K562 (cell line): ENCODE measurements around the gene GLIS1. TPM values are rescaled to one million over a fixed set of nuclear protein-coding genes. Genes with fewer than 3 reads are reported as not detected.

ENCODE experiments used
- CREM ChIP-seq: IDR thresholded peaks from 2 replicates; pipeline ENCODE4 v1.6.1; 2014; ENCODE audit warnings: antibody characterized with exemption, low read depth
- L3MBTL2 ChIP-seq: fragments of 450-650 bp; IDR thresholded peaks from 2 replicates; pipeline ENCODE4 v1.6.1; 2016; ENCODE audit warnings: mild to moderate bottlenecking, moderate library complexity
- POLR2AphosphoS5 ChIP-seq: IDR thresholded peaks from 2 replicates; pipeline ENCODE4 v1.6.1; 2011; ENCODE audit warnings: mild to moderate bottlenecking, low read depth, low read length, moderate library complexity; ENCODE audit not compliant: control insufficient read depth, insufficient read depth
- SAFB ChIP-seq: fragments of 200-400 bp; formaldehyde crosslinking; IDR thresholded peaks from 2 replicates; pipeline ENCODE4 v1.6.1; 2017; ENCODE audit warnings: low read depth, low read length, borderline replicate concordance
- polyA plus RNA-seq, 8 experiments: library from polyadenylated mRNA; depleted of rRNA in 4 of 8; stranded (reverse) in 5 of 8; unstranded in 3 of 8; fragments of >200 nt; fragmentation: Nextera tagmentation in 2 of 8; fragmentation: Illumina TruSeq in 1 of 8; extraction: Ambion mirVana in 2 of 8; extraction: Trizol in 1 of 8; gene quantifications; 2 replicates each; pipeline versions ENCODE4 v1.2.1 to v1.2.3, GENCODE V29; 2011 to 2014; ENCODE audit warnings: inconsistent platforms in 1 of 8, missing spikeins in 1 of 8
- total RNA-seq, 7 experiments: library from RNA; depleted of rRNA in 6 of 7; stranded (reverse); fragments of >200 nt in 6 of 7; fragmentation: Illumina TruSeq in 2 of 7; extraction: Trizol in 2 of 7; gene quantifications; 2 replicates each; pipeline versions ENCODE4 v1.2.1 to v1.2.3, GENCODE V29; 2011 to 2021; ENCODE audit warnings: low replicate concordance in 1 of 7
- TF ChIP-seq, protein P1 (sequence below): sonication (generic); formaldehyde crosslinking; IDR thresholded peaks from 2 replicates; pipeline ENCODE4 v1.8.1; 2023; ENCODE audit warnings: missing genetic modification reagents, mild to moderate bottlenecking, borderline replicate concordance

GLIS1 gene
- total and polyA plus RNA-seq, 9 of the 15 experiments (the other 6 are each of a cell fraction or from before 2014, with no cell fraction given): not detected

DNA sequence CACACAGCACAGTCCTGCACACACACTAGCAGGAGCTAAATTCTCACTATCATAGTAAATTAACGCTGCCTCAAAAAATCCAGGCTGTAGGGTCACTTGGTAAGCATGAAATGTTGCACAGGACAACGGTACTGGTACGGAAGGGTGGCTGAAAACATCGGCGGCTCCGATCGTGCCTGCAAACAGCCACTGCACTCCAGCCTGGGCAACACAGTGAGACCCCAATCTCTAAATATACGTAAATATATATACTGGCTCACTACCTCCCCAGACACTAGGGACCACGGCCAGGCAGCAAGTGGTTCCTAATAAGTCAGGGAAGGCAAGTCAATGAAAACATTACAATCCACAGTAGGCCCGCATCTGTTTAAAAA is 44.3 kb downstream of the GLIS1 start (continued):
- TF ChIP-seq CREM (no peak), SAFB (no peak), POLR2AphosphoS5 (no peak), L3MBTL2 (no peak)
- TF ChIP-seq, protein P1, sequence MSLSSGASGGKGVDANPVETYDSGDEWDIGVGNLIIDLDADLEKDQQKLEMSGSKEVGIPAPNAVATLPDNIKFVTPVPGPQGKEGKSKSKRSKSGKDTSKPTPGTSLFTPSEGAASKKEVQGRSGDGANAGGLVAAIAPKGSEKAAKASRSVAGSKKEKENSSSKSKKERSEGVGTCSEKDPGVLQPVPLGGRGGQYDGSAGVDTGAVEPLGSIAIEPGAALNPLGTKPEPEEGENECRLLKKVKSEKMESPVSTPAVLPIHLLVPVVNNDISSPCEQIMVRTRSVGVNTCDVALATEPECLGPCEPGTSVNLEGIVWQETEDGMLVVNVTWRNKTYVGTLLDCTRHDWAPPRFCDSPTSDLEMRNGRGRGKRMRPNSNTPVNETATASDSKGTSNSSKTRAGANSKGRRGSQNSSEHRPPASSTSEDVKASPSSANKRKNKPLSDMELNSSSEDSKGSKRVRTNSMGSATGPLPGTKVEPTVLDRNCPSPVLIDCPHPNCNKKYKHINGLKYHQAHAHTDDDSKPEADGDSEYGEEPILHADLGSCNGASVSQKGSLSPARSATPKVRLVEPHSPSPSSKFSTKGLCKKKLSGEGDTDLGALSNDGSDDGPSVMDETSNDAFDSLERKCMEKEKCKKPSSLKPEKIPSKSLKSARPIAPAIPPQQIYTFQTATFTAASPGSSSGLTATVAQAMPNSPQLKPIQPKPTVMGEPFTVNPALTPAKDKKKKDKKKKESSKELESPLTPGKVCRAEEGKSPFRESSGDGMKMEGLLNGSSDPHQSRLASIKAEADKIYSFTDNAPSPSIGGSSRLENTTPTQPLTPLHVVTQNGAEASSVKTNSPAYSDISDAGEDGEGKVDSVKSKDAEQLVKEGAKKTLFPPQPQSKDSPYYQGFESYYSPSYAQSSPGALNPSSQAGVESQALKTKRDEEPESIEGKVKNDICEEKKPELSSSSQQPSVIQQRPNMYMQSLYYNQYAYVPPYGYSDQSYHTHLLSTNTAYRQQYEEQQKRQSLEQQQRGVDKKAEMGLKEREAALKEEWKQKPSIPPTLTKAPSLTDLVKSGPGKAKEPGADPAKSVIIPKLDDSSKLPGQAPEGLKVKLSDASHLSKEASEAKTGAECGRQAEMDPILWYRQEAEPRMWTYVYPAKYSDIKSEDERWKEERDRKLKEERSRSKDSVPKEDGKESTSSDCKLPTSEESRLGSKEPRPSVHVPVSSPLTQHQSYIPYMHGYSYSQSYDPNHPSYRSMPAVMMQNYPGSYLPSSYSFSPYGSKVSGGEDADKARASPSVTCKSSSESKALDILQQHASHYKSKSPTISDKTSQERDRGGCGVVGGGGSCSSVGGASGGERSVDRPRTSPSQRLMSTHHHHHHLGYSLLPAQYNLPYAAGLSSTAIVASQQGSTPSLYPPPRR (CRISPR knock-in tag): no peak
